ENCODE data around the gene CUL2. TPM values are rescaled to one million over a fixed set of nuclear protein-coding genes. Genes with fewer than 3 reads are reported as not detected.
"Not testable (repeated sequence)": the region's sequence is repeated elsewhere in the genome, so short reads cannot be mapped to it uniquely, and the experiment has no call there.

CUL2 gene
- total and polyA plus RNA-seq, 3 donors from 2014 or later, result 37.6 to 47.0 (median 43.8) TPM

DNA sequence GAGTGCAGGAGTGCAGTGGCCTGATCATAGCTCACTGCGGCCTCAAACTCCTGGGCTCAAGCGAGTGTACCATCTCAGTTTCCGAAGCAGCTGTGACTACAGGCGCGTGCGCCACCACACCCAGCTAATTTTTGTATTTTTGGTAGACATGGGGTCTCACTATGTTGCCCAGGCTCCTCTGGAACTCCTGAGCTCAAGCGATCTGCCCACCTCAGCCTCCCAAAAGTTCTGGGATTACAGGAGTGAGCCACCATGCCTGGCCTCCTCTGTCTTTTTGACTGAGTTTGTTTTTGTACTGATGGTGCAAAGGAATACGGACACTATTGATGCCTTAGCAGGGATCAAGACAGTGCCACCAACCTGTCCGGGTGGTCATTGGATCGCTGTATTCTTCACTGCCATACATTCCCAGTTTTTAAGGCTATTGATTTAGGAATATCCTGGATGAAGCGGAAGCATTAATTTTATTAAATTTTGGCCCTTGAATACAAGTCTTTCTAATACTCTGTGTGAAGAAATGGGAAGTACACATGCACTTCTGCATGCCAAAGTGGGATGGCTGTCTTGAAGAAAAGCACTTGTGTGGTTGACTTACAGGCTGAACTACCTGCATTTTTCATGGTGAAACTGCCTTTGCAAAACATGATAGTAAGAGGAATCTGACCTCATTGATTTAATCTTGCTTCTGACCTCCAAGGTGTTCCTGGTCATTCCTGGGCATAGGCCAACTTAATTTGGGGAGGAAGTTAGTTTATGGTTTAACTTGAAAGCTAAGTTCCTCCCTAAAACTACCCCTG, 2.1 kb upstream of the CUL2 start:
- no peaks in the 10 kb centered on the region for H3K9me3 ChIP-seq
- peaks cover 12% of the 10 kb centered on the region for H3K4me1 ChIP-seq
- intact Hi-C loops (cut with DNase I; ENCODE audit: low total_unique reads), result no loop called here
- WGBS, 2 donors, result 90 to 92% methylated on average over 11 of the region's 11 CpGs
- no peak overlapping the region for H3K27ac ChIP-seq
- no peak for DNase-seq
- no peak overlapping the region for H3K4me3 ChIP-seq
- H3K36me3 ChIP-seq (ENCODE audit: low read depth, missing control alignments), result no peaks in the 10 kb centered on the region
- TF ChIP-seq, protein P1, sequence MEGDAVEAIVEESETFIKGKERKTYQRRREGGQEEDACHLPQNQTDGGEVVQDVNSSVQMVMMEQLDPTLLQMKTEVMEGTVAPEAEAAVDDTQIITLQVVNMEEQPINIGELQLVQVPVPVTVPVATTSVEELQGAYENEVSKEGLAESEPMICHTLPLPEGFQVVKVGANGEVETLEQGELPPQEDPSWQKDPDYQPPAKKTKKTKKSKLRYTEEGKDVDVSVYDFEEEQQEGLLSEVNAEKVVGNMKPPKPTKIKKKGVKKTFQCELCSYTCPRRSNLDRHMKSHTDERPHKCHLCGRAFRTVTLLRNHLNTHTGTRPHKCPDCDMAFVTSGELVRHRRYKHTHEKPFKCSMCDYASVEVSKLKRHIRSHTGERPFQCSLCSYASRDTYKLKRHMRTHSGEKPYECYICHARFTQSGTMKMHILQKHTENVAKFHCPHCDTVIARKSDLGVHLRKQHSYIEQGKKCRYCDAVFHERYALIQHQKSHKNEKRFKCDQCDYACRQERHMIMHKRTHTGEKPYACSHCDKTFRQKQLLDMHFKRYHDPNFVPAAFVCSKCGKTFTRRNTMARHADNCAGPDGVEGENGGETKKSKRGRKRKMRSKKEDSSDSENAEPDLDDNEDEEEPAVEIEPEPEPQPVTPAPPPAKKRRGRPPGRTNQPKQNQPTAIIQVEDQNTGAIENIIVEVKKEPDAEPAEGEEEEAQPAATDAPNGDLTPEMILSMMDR (IDR thresholded peaks at IDR 0.05), result no peak
- TF ChIP-seq POLR2A (IDR thresholded peaks at IDR 0.05), result no peak
- H3K27me3 ChIP-seq, result no peaks in the 10 kb centered on the region

- Histone ChIP-seq H3K4me3 (peak overlapping the region; percentile 86 to 99), H3K9me3 (no peaks in the 10 kb centered on the region), H3K27me3 (no peaks in the 10 kb centered on the region), H3K4me1 (peaks cover 18% of the 10 kb centered on the region), H3K27ac (peak overlapping the region; percentile 92 to 93), H3K36me3 (ENCODE audit: low read depth, missing control alignments) (no peaks in the 10 kb centered on the region)
- no peak for TF ChIP-seq POLR2A (IDR thresholded peaks at IDR 0.05)
- TF ChIP-seq, protein P1 (IDR thresholded peaks at IDR 0.05), result no peak
- intact Hi-C loops (cut with DNase I; ENCODE audit: low total_unique reads), result no loop called here
- peak; percentile 24 for DNase-seq
- WGBS, 2 donors, result 0 to 1% methylated on average over 22 to 26 of the region's 27 CpGs
These were observed 455 bp downstream of the CUL2 start for GRCh38 chr10:35089611-35090161.

DNA sequence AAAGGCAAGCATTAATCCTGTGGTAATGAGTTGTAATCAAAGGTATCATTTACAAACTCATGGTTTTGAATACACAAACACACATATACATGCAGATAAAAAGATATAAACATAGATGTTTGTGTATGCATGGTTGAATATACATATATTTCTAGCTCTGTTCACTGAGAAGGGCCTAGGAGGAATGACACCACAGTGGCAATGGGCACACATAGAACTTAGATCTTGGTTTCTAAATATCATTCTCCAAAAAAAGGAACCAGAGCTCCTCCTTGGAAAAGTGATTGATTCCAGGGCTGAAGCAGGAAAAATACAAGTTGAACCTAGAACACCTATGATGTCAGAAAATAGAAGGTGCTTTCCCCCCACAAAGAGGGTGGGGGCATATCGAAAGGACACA, 6.9 kb downstream of the CUL2 start:
- no peaks in the 10 kb centered on the region for H3K9me3 ChIP-seq
- H3K27me3 ChIP-seq, result no peaks in the 10 kb centered on the region
- H3K27ac ChIP-seq, result no peak overlapping the region
- H3K4me3 ChIP-seq, result no peak overlapping the region
- WGBS, 2 donors, result 93% methylated on average over 1 of the region's 1 CpG
- no peak for DNase-seq
- peaks cover 6% of the 10 kb centered on the region for H3K4me1 ChIP-seq
- intact Hi-C loops (cut with DNase I; ENCODE audit: low total_unique reads), result no loop called here
- TF ChIP-seq, protein P1 (IDR thresholded peaks at IDR 0.05), result no peak
- no peak for TF ChIP-seq POLR2A (IDR thresholded peaks at IDR 0.05)
- H3K36me3 ChIP-seq (ENCODE audit: low read depth, missing control alignments), result no peaks in the 10 kb centered on the region

GRCh38 chr10:35080261-35080660, 9.9 kb downstream of the CUL2 start:
- H3K36me3 ChIP-seq (ENCODE audit: low read depth, missing control alignments); H3K27me3 ChIP-seq; DNase-seq; H3K4me1 ChIP-seq; H3K27ac ChIP-seq; H3K9me3 ChIP-seq; intact Hi-C loops (cut with DNase I; ENCODE audit: low total_unique reads); H3K4me3 ChIP-seq: not testable (repeated sequence)
- 89 to 96% methylated on average over 1 of the region's 1 CpG for WGBS, 2 donors

DNA sequence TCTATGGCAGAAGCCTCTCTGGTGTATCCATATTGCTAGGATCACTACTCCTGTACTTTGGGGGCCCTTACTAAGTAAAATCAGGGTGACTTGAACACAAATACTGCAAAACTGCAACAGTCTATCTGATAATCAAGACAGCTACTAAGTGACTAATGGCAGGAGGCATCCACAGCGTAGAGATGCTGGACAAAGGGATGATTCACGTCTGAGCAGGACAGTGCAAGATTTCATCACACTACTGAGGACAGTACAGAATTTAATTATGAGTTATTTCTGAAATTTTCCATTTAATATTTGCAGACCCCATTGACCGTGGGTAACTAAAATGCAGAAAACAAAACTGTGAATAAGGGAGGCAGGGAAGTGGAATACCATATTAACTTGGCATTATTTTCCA, 10.4 kb downstream of the CUL2 start:
- intact Hi-C loops (cut with DNase I; ENCODE audit: low total_unique reads), result no loop called here
- no peak overlapping the region for H3K4me3 ChIP-seq
- TF ChIP-seq POLR2A (IDR thresholded peaks at IDR 0.05), result no peak
- TF ChIP-seq, protein P1 (IDR thresholded peaks at IDR 0.05), result no peak
- no peaks in the 10 kb centered on the region for H3K9me3 ChIP-seq
- H3K27ac ChIP-seq, result no peak overlapping the region
- no peaks in the 10 kb centered on the region for H3K4me1 ChIP-seq
- DNase-seq, result peak; percentile 40
- 73 to 77% methylated on average over 3 of the region's 3 CpGs for WGBS, 2 donors
- H3K27me3 ChIP-seq, result no peaks in the 10 kb centered on the region
- H3K36me3 ChIP-seq (ENCODE audit: low read depth, missing control alignments), result no peaks in the 10 kb centered on the region
